Thoracic aorta endothelial cell (primary cell): Measurements from ENCODE around the gene SMAD1. TPM values are rescaled to one million over a fixed set of nuclear protein-coding genes. Genes with fewer than 3 reads are reported as not detected.

Experiments used
- total RNA-seq: library from RNA; depleted of rRNA; stranded (reverse); fragments of >200 nt; gene quantifications from 2 replicates; pipeline ENCODE4 v1.2.3, GENCODE V29; 2012

The SMAD1 gene
- 125 and 147 TPM in 2 replicates for total RNA-seq

GRCh38 chr4:145481164-145481941 is at the start of gene SMAD1:
Gene SMAD1, plus strand, starts transcription at chr4:145481853. Its CDS starts 32,761 bp downstream, at chr4:145514614.

Other genes with a start within 250 kb of the SMAD1 start
- 4.4 and 4.5 TPM in 2 replicates for gene MMAA, start 137.5 kb downstream of the SMAD1 start, total RNA-seq
- not detected in 2 replicates for gene C4orf51, start 198.3 kb downstream of the SMAD1 start, total RNA-seq